SU-DHL-6 (cell line): ENCODE data around the gene TMEM117.

Source experiments
- EZH2phosphoT487 ChIP-seq: fragments of 200-600 bp; sonication (generic), shearing (Covaris generic); conservative IDR thresholded peaks from 2 replicates; pipeline ENCODE4 v1.6.1; 2018; ENCODE audit warnings: mild to moderate bottlenecking, antibody characterized with exemption, low read length, moderate library complexity, mixed read lengths
- TF ChIP-seq, protein P1 (sequence below): fragments of 200-600 bp; sonication (generic); IDR thresholded peaks from one replicate; pipeline ENCODE4 v1.5.1; 2017; ENCODE audit warnings: antibody characterized with exemption, mild to moderate bottlenecking, low read length, moderate library complexity; ENCODE audit not compliant: insufficient read depth, poor library complexity, severe bottlenecking

GRCh38 chr12:44299524-44299923, 463.6 kb downstream of the TMEM117 start:
- TF ChIP-seq, protein P1, sequence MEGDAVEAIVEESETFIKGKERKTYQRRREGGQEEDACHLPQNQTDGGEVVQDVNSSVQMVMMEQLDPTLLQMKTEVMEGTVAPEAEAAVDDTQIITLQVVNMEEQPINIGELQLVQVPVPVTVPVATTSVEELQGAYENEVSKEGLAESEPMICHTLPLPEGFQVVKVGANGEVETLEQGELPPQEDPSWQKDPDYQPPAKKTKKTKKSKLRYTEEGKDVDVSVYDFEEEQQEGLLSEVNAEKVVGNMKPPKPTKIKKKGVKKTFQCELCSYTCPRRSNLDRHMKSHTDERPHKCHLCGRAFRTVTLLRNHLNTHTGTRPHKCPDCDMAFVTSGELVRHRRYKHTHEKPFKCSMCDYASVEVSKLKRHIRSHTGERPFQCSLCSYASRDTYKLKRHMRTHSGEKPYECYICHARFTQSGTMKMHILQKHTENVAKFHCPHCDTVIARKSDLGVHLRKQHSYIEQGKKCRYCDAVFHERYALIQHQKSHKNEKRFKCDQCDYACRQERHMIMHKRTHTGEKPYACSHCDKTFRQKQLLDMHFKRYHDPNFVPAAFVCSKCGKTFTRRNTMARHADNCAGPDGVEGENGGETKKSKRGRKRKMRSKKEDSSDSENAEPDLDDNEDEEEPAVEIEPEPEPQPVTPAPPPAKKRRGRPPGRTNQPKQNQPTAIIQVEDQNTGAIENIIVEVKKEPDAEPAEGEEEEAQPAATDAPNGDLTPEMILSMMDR = no peak
- TF ChIP-seq EZH2phosphoT487 = no peak
